Gastroesophageal sphincter (tissue), 4 donors: ENCODE results near the gene NDRG2. TPM values are rescaled to one million over a fixed set of nuclear protein-coding genes. Genes with fewer than 3 reads are reported as not detected.
"Not testable (repeated sequence)": the region's sequence is repeated elsewhere in the genome, so short reads cannot be mapped to it uniquely, and the experiment has no call there.

ENCODE experiments used
- ATAC-seq: fragments of 150-250 bp; one replicate; pipeline ENCODE4 v1.9.1; 2016; ENCODE audit warnings: mild to moderate bottlenecking, moderate library complexity
- H3K27ac ChIP-seq, 4 donors: fragments of 200-600 bp; sonication (generic) in 3 of 4; 1 replicate in 3 of 4; 2 replicates in 1 of 4; pipeline ENCODE4 v1.5.1; 2016 to 2019
- H3K27me3 ChIP-seq: fragments of 200-600 bp; sonication (generic); one replicate; pipeline ENCODE4 v1.5.1; 2019
- H3K36me3 ChIP-seq, 2 donors: fragments of 200-600 bp; sonication (generic); one replicate each; pipeline ENCODE4 v1.5.1; 2019; ENCODE audit warnings: control low read depth in 1 of 2
- H3K4me1 ChIP-seq, 3 donors: fragments of 200-600 bp; sonication (generic); 1 replicate in 2 of 3; 2 replicates in 1 of 3; pipeline ENCODE4 v1.5.1; 2016 to 2019; ENCODE audit warnings: control low read depth in 2 of 3
- H3K4me3 ChIP-seq, 2 donors: fragments of 200-600 bp; sonication (generic); one replicate each; pipeline ENCODE4 v1.5.1; 2019; ENCODE audit warnings: mild to moderate bottlenecking in 1 of 2, moderate library complexity in 1 of 2
- H3K9me3 ChIP-seq, 3 donors: fragments of 200-600 bp; sonication (generic); one replicate each; pipeline ENCODE4 v1.5.1; 2017 to 2019; ENCODE audit warnings: control low read depth in 2 of 3
- CTCF ChIP-seq, 4 experiments: fragments of 200-600 bp in 2 of 4; fragments of 450-650 bp in 2 of 4; sonication (generic) in 1 of 4; IDR thresholded peaks; one replicate each; pipeline ENCODE4 v1.5.1; 2017 to 2019; ENCODE audit warnings: antibody characterized with exemption in 4 of 4, mild to moderate bottlenecking in 2 of 4, moderate library complexity in 2 of 4
- EP300 ChIP-seq: sonication (generic); formaldehyde crosslinking; IDR thresholded peaks from one replicate; pipeline ENCODE4 v1.6.1; 2017; ENCODE audit warnings: antibody characterized with exemption, mild to moderate bottlenecking
- POLR2A ChIP-seq, 2 donors: fragments of 450-650 bp; IDR thresholded peaks; one replicate each; pipeline ENCODE4 v1.6.1; 2017; ENCODE audit warnings: antibody characterized with exemption in 2 of 2, mild to moderate bottlenecking in 2 of 2, moderate library complexity in 1 of 2
- POLR2AphosphoS5 ChIP-seq: sonication (generic); formaldehyde crosslinking; IDR thresholded peaks from one replicate; pipeline ENCODE4 v1.6.1; 2017; ENCODE audit warnings: antibody characterized with exemption
- WGBS, 2 donors: methylation state at CpG; one replicate each; pipeline ENCODE4 v1.1.5; 2018; ENCODE audit warnings: low coverage in 1 of 2; 5-methylcytosine and 5-hydroxymethylcytosine counted together
- total RNA-seq, 4 donors: library from RNA; depleted of rRNA; stranded (reverse); fragments of >200 nt; gene quantifications; one replicate each; pipeline ENCODE4 v1.1.0, GENCODE V29; 2016

The NDRG2 gene
- total RNA-seq, 4 donors from 2014 or later: 155 to 259 (median 187) TPM

- Histone ChIP-seq H3K27me3 (no peaks in the 10 kb centered on the region), H3K36me3 (peaks cover under 1 to 33% of the 10 kb centered on the region in 2 donors), H3K9me3 (no peaks in the 10 kb centered on the region), H3K27ac (peak within 1 kb of the TSS; percentile 81 to 89 (median 85)), H3K4me1 (peaks cover 8 to 35% (median 9%) of the 10 kb centered on the region in 3 donors), H3K4me3 (peak within 1 kb of the TSS; percentile 71 to 82)
- WGBS, 2 donors: 0% methylated on average over 3 of the region's 42 CpGs
- ATAC-seq: peak; percentile 96
- peak; percentile 75 for TF ChIP-seq POLR2AphosphoS5
- TF ChIP-seq EP300: no peak
- peak in 1 of 4 experiments; percentile 1 for TF ChIP-seq CTCF (IDR thresholded peaks at IDR 0.05)
- peak; percentile 51 to 52 for TF ChIP-seq POLR2A (IDR thresholded peaks at IDR 0.05)
Measured at GRCh38 chr14:20989787-20990600, 34.9 kb downstream of the NDRG2 start, which contains the start of gene METTL17. Gene METTL17, plus strand, starts transcription at chr14:20989980. Its CDS starts 23 bp downstream, at chr14:20990003.

- no peaks in the 10 kb centered on the region for H3K27me3 ChIP-seq
- peaks cover 8 to 35% (median 9%) of the 10 kb centered on the region in 3 donors for H3K4me1 ChIP-seq
- peak overlapping the region; percentile 81 to 89 (median 85) for H3K27ac ChIP-seq
- peaks cover 0 to 27% of the 10 kb centered on the region in 2 donors for H3K36me3 ChIP-seq
- WGBS, 2 donors: 0% methylated on average over 3 to 9 of the region's 11 CpGs
- no peak for TF ChIP-seq POLR2A (IDR thresholded peaks at IDR 0.05)
- TF ChIP-seq POLR2AphosphoS5: no peak
- TF ChIP-seq CTCF (IDR thresholded peaks at IDR 0.05): no peak
- peak overlapping the region; percentile 71 to 82 for H3K4me3 ChIP-seq
- H3K9me3 ChIP-seq: no peaks in the 10 kb centered on the region
- no peak for ATAC-seq
Measured at GRCh38 chr14:20989471-20989786, 35.4 kb downstream of the NDRG2 start.

- TF ChIP-seq POLR2AphosphoS5: no peak
- no peak for TF ChIP-seq CTCF (IDR thresholded peaks at IDR 0.05)
- TF ChIP-seq POLR2A (IDR thresholded peaks at IDR 0.05): no peak
- no peak for TF ChIP-seq EP300
- H3K4me1 ChIP-seq: peaks cover 8 to 35% (median 9%) of the 10 kb centered on the region in 3 donors
- H3K27ac ChIP-seq: peak overlapping the region; percentile 81 to 89 (median 85)
- H3K36me3 ChIP-seq: peaks cover 0 to 22% of the 10 kb centered on the region in 2 donors
- no peaks in the 10 kb centered on the region for H3K9me3 ChIP-seq
- H3K27me3 ChIP-seq: no peaks in the 10 kb centered on the region
- WGBS, 2 donors: 51 to 94% methylated on average over 3 to 7 of the region's 15 CpGs
- peak overlapping the region; percentile 71 to 82 for H3K4me3 ChIP-seq
- ATAC-seq: no peak
Measured at GRCh38 chr14:20988717-20989470, 36.0 kb downstream of the NDRG2 start.

- TF ChIP-seq POLR2AphosphoS5 (peak; percentile 28), POLR2A (IDR thresholded peaks at IDR 0.05) (no peak), CTCF (IDR thresholded peaks at IDR 0.05) (no peak), EP300 (no peak)
- Histone ChIP-seq H3K36me3 (peaks cover 0 to 1% of the 10 kb centered on the region in 2 donors), H3K4me1 (peaks cover 8 to 27% (median 9%) of the 10 kb centered on the region in 3 donors), H3K27ac (peak overlapping the region in 1 of 4 donors; percentile 10), H3K27me3 (no peaks in the 10 kb centered on the region), H3K4me3 (no peak overlapping the region), H3K9me3 (no peaks in the 10 kb centered on the region)
- WGBS, 2 donors: 0 to 20% methylated on average over 1 to 2 of the region's 2 CpGs
- ATAC-seq: peak; percentile 69
Measured at GRCh38 chr14:20986811-20987210, 38.0 kb downstream of the NDRG2 start.

GRCh38 chr14:20985650-20986049 is 39.2 kb downstream of the NDRG2 start:
- not testable (repeated sequence) for H3K27ac ChIP-seq
- peaks cover 3 to 16% (median 3%) of the 10 kb centered on the region in 3 donors for H3K4me1 ChIP-seq
- 71 to 100% methylated on average over 1 of the region's 4 CpGs for WGBS, 2 donors

More at GRCh38 chr14:20985650-20986049, 39.2 kb downstream of the NDRG2 start:
- H3K4me3 ChIP-seq, ATAC-seq, H3K36me3 ChIP-seq, H3K27me3 ChIP-seq, H3K9me3 ChIP-seq: not testable (repeated sequence)
